Measurements from ENCODE around the gene FAM120B.

The FAM120B gene

GRCh38 chr6:170273191-170273590, 33.4 kb upstream of the FAM120B start:
- DNase-seq, result no peak

GRCh38 chr6:170273681-170274080, 32.9 kb upstream of the FAM120B start:
- DNase-seq, result no peak

GRCh38 chr6:170274713-170275560, 31.6 kb upstream of the FAM120B start:
- DNase-seq, result no peak

- DNase-seq, result no peak
Measured at GRCh38 chr6:170276369-170277057, 30.0 kb upstream of the FAM120B start.

GRCh38 chr6:170277893-170278742, 28.4 kb upstream of the FAM120B start:
- DNase-seq, result no peak

GRCh38 chr6:170278743-170279094, 27.8 kb upstream of the FAM120B start:
- no peak for DNase-seq

GRCh38 chr6:170279426-170279825, 27.1 kb upstream of the FAM120B start:
- DNase-seq, result no peak

GRCh38 chr6:170279977-170280688, 26.4 kb upstream of the FAM120B start:
- DNase-seq, result peak; percentile 24

- DNase-seq, result no peak
Measured at GRCh38 chr6:170280689-170281045, 25.9 kb upstream of the FAM120B start.

GRCh38 chr6:170281331-170282292, 24.9 kb upstream of the FAM120B start:
- DNase-seq, result no peak

GRCh38 chr6:170282512-170283158, 23.9 kb upstream of the FAM120B start:
- no peak for DNase-seq

GRCh38 chr6:170283212-170284081, 23.1 kb upstream of the FAM120B start:
- DNase-seq, result no peak

GRCh38 chr6:170284126-170284773, 22.3 kb upstream of the FAM120B start:
- no peak for DNase-seq

- no peak for DNase-seq
Measured at GRCh38 chr6:170284866-170285469, 21.6 kb upstream of the FAM120B start.

GRCh38 chr6:170285482-170285881, 21.1 kb upstream of the FAM120B start:
- DNase-seq, result no peak

- DNase-seq, result no peak
Measured at GRCh38 chr6:170286246-170286933, 20.2 kb upstream of the FAM120B start.

GRCh38 chr6:170286934-170287265, 19.7 kb upstream of the FAM120B start:
- no peak for DNase-seq

- DNase-seq, result no peak
Measured at GRCh38 chr6:170287371-170287876, 19.1 kb upstream of the FAM120B start.
